ENCODE results near the gene SNTB2.

SNTB2 gene

GRCh38 chr16:69349536-69349935 is 162.6 kb downstream of the SNTB2 start:
- DNase-seq = no peak

DNA sequence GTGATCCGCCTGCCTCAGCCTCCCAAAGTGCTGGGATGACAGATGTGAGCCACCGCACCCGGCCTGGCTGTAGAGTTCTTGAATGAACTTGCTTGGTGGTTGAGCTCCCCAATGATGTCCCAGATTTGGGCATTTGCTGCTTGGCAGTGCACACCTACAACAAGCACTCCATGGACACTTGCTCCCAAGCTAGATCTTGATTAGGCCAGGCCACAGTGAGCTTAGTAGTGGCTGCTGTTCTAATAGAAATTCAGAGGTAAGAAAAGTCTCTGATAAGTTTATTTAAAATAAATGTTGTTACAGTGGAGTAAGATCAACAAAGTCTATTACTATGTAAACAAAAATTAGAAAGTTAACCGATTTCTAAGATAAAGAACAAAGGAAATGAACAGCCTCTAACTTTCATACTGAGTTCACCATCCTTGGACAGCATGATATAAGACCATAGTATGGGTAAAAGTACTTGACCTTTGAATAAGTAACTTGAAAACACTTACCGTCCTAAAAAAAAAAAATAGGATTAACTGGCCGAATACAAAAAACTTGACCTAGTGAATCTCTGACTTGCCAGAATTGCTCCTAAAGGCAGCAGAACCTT is 163.7 kb downstream of the SNTB2 start:
- no peak for DNase-seq

DNA sequence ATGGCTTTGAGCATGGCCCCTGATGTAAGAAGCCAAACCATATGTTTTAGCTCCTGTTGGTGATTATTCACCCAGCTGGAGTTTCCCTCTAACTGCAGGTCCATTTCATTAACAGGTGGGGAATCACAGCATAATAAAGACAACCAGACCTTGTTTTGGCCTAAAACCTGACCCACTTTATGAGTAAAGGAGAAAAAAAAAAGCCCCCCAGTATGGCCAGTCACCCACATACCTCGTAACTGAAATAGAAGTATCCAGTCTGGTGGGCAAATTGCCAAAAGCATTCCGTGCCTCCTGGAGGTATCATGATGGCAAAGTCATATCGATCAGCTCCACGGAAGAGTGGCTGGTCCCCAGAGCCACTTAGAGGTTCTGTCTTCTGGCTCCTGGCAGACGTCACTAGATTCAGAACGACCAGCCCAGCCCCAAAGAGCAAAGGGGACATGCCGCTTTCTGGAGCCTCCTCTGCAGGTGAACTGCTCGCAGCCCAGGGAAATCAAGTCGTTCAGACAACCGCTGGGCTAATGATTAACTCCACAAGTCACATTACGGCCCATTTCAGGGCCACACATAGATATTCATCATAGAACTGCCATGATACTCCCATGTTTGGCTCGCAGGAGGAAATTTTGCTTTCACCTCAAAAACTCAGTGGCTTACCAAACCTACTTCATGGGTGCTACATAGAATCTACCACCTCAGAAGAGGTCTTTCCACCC is 164.5 kb downstream of the SNTB2 start, which contains the start of gene TMED6:
TMED6 (minus strand) TSS at position 478 of the 719 bp plus-strand sequence; CDS start at position 445, 33 bp downstream.
- DNase-seq = no peak

Measured in OCI-M1 (cell line).